Hepatocyte (in vitro differentiated cells): ENCODE results near the gene WASHC4. TPM values are rescaled to one million over a fixed set of nuclear protein-coding genes. Genes with fewer than 3 reads are reported as not detected.
A peak's percentile ranks its signal among the peaks of the same experiment; 100 is the strongest.

Source experiments
- DNase-seq: peaks from one replicate; pipeline ENCODE4 v3.0.0-alpha.2; 2016; ENCODE audit warnings: low spot score
- H2AFZ ChIP-seq: fragments of 200-600 bp; sonication (generic); 2 replicates; pipeline ENCODE4 v1.6.0; 2016; ENCODE audit warnings: antibody characterized with exemption, mild to moderate bottlenecking
- H3K27ac ChIP-seq: fragments of 200-600 bp; sonication (generic); 2 replicates; pipeline ENCODE4 v1.5.1; 2016; ENCODE audit warnings: mild to moderate bottlenecking
- H3K27me3 ChIP-seq: fragments of 200-600 bp; sonication (generic); 2 replicates; pipeline ENCODE4 v1.6.1; 2016
- H3K36me3 ChIP-seq: fragments of 200-600 bp; sonication (generic); replicated peaks from 2 replicates; pipeline ENCODE4 v1.5.1; 2016; ENCODE audit warnings: low read depth; ENCODE audit not compliant: insufficient read depth
- H3K4me1 ChIP-seq: fragments of 200-600 bp; sonication (generic); 2 replicates; pipeline ENCODE4 v1.5.1; 2016; ENCODE audit warnings: mild to moderate bottlenecking, moderate library complexity; ENCODE audit not compliant: insufficient read depth
- H3K4me2 ChIP-seq: fragments of 200-600 bp; sonication (generic); 2 replicates; pipeline ENCODE4 v1.6.0; 2016
- H3K4me3 ChIP-seq: fragments of 200-600 bp; sonication (generic); 2 replicates; pipeline ENCODE4 v1.5.1; 2016; ENCODE audit warnings: mild to moderate bottlenecking
- H3K79me2 ChIP-seq: fragments of 200-600 bp; sonication (generic); 2 replicates; pipeline ENCODE4 v1.6.0; 2017; ENCODE audit warnings: mild to moderate bottlenecking
- H3K9me2 ChIP-seq: fragments of 200-600 bp; sonication (generic); replicated peaks from 2 replicates; pipeline ENCODE4 v1.6.0; 2017; ENCODE audit warnings: mild to moderate bottlenecking; ENCODE audit not compliant: insufficient read depth
- H3K9me3 ChIP-seq: fragments of 200-600 bp; sonication (generic); 2 replicates; pipeline ENCODE4 v1.5.1; 2016; ENCODE audit warnings: low read depth, mild to moderate bottlenecking
- H4K20me1 ChIP-seq: fragments of 200-600 bp; sonication (generic); 2 replicates; pipeline ENCODE4 v1.6.0; 2016; ENCODE audit warnings: mild to moderate bottlenecking; ENCODE audit not compliant: insufficient read depth, poor library complexity, severe bottlenecking
- EZH2 ChIP-seq: fragments of 200-600 bp; sonication (generic); IDR thresholded peaks from 2 replicates; pipeline ENCODE4 v1.6.1; 2016; ENCODE audit warnings: antibody characterized with exemption, mild to moderate bottlenecking, borderline replicate concordance
- EZH2phosphoT487 ChIP-seq: fragments of 200-600 bp; sonication (generic); IDR thresholded peaks from one replicate; pipeline ENCODE4 v1.6.1; 2018; ENCODE audit warnings: antibody characterized with exemption, mild to moderate bottlenecking, low read depth, moderate library complexity; ENCODE audit not compliant: unreplicated experiment, severe bottlenecking
- WGBS: methylation state at CpG from one replicate; pipeline ENCODE4 v1.1.6; 2016; ENCODE audit warnings: low lambda C conversion rate; ENCODE audit errors: missing lambda C conversion rate; 5-methylcytosine and 5-hydroxymethylcytosine counted together
- polyA plus RNA-seq: library from polyadenylated mRNA; unstranded; fragments of >200 nt; fragmentation: Nextera tagmentation; extraction: Ambion mirVana; gene quantifications from 2 replicates; pipeline ENCODE4 v1.2.1, GENCODE V29; 2016
- total RNA-seq: library from RNA; depleted of rRNA; stranded (reverse); fragments of >200 nt; gene quantifications from 2 replicates; pipeline ENCODE4 v1.2.3, GENCODE V29; 2014
- TF ChIP-seq, protein P1 (sequence below): fragments of 200-600 bp; sonication (generic); IDR thresholded peaks from 2 replicates; pipeline ENCODE4 v1.5.1; 2016; ENCODE audit warnings: antibody characterized with exemption, mild to moderate bottlenecking; ENCODE audit not compliant: poor library complexity

Gene WASHC4
- total and polyA plus RNA-seq, 2 experiments from 2014 or later, result 31.3 to 92.7 TPM

DNA sequence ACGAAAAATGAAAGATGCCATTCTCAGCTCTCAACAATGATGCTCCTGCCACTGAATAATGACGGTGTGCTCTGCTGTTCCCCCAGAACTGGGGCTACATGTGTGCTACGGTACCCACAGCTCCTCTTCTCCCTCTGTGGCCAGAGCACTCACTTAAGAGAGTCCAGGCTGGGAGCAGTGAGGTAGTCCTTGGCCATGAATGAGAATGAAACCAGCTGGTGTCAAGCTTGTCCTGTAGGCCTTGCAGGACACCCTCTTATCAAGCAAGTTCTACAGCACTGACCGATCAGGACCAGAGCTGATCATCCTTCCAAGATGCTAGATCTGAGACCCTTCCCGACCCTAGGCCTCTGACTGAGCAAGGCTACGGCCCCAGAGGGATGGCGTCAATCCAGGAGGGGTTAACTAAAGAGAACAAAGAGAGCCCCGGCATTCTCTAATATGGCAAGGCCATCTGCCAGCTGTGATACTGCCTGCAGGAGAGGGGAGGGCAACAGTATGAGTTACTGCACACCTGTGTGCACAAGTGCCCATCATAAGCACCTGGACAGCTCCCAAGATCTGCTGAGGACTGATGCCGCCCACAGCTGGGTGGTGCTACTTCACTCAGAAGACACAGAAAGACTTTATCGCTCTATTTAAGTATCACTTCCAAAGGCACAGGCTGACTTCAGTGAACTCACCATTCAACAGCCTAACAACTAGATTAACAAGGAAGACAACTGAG is 98.0 kb downstream of the WASHC4 start:
- Histone ChIP-seq H3K27ac (peak overlapping the region; percentile 27), H3K36me3 (peaks cover 6% of the 10 kb centered on the region), H3K4me3 (no peak overlapping the region), H2AFZ (no peak overlapping the region), H3K9me2 (no peaks in the 10 kb centered on the region), H4K20me1 (no peaks in the 10 kb centered on the region), H3K4me2 (no peak overlapping the region), H3K27me3 (no peaks in the 10 kb centered on the region), H3K9me3 (no peaks in the 10 kb centered on the region), H3K79me2 (no peaks in the 10 kb centered on the region), H3K4me1 (no peaks in the 10 kb centered on the region)
- WGBS, result 91% methylated on average over 10 of the region's 10 CpGs
- TF ChIP-seq EZH2 (no peak), EZH2phosphoT487 (no peak)
- TF ChIP-seq, protein P1, sequence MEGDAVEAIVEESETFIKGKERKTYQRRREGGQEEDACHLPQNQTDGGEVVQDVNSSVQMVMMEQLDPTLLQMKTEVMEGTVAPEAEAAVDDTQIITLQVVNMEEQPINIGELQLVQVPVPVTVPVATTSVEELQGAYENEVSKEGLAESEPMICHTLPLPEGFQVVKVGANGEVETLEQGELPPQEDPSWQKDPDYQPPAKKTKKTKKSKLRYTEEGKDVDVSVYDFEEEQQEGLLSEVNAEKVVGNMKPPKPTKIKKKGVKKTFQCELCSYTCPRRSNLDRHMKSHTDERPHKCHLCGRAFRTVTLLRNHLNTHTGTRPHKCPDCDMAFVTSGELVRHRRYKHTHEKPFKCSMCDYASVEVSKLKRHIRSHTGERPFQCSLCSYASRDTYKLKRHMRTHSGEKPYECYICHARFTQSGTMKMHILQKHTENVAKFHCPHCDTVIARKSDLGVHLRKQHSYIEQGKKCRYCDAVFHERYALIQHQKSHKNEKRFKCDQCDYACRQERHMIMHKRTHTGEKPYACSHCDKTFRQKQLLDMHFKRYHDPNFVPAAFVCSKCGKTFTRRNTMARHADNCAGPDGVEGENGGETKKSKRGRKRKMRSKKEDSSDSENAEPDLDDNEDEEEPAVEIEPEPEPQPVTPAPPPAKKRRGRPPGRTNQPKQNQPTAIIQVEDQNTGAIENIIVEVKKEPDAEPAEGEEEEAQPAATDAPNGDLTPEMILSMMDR, result no peak
- no peak for DNase-seq

DNA sequence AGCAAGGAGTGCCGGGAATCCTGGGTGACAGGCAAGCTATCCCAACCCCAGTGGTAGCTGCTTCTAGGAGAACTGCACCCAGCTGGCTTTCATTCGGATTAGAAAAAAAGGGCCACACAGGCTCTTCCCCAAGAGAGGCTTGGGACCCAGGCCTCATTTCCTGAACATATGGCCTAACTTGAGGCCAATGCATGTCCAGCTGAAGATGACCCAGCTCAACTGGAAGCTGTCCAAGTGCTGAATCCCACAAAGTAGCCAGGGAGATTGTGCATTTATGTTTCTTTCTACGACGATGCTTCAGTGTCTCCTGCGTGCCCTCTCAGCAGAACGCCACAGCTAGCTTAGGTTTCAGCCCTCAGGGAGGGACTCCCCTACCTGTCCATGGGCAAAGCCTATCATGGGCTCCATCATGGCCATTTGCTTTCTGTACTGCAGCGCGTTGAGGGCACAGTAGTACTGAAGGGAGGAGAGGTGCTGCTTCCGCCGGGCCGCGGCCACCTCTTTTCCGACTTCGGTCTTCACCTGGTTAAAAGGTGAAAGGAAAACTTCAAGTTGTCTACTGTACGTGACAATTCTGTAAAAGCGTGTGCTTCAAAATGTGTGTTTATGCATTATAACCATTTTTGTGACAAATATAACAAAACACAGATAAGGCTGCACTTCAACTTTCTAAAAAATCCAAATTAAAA is 99.3 kb downstream of the WASHC4 start:
- Histone ChIP-seq H3K4me3 (no peak overlapping the region), H3K9me3 (no peaks in the 10 kb centered on the region), H2AFZ (no peak overlapping the region), H3K36me3 (peaks cover 6% of the 10 kb centered on the region), H3K4me2 (no peak overlapping the region), H3K79me2 (no peaks in the 10 kb centered on the region), H3K4me1 (no peaks in the 10 kb centered on the region), H4K20me1 (no peaks in the 10 kb centered on the region), H3K9me2 (no peaks in the 10 kb centered on the region), H3K27me3 (no peaks in the 10 kb centered on the region), H3K27ac (no peak overlapping the region)
- no peak for DNase-seq
- 94% methylated on average over 16 of the region's 16 CpGs for WGBS
- no peak for TF ChIP-seq EZH2
- no peak for TF ChIP-seq EZH2phosphoT487
- TF ChIP-seq, protein P1, result no peak

DNA sequence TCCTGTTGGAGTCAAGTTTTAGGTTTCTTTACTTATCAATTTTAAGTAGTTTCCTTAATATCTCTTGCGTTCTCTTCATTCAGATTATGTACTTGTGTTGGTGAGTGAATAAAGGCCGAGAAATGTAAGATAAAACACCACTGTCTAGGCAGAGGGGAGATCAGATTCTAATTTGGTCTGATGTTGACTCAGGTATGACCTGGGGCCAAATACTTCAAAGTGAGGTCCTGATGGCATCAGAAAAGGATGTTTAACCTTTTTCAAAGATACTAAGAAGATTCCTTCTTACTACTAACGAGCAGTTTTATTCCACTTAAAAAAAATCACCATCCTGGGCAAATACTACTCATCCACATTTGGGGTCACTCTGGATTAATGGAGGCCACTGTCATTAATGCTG is 101.6 kb downstream of the WASHC4 start:
- Histone ChIP-seq H3K36me3 (peaks cover 6% of the 10 kb centered on the region), H3K79me2 (no peaks in the 10 kb centered on the region), H3K9me2 (no peaks in the 10 kb centered on the region), H3K27me3 (no peaks in the 10 kb centered on the region), H3K4me1 (peaks cover 5% of the 10 kb centered on the region), H2AFZ (no peak overlapping the region), H3K4me3 (no peak overlapping the region), H3K4me2 (no peak overlapping the region), H3K9me3 (no peaks in the 10 kb centered on the region), H3K27ac (no peak overlapping the region), H4K20me1 (no peaks in the 10 kb centered on the region)
- no peak for DNase-seq
- TF ChIP-seq EZH2phosphoT487, result no peak
- TF ChIP-seq, protein P1, result no peak
- no peak for TF ChIP-seq EZH2
- 82% methylated on average over 3 of the region's 3 CpGs for WGBS
